GM13977 (cell line): ENCODE data around the gene GALNT17.

Experiments used
- DNase-seq: peaks from one replicate; pipeline ENCODE4 v3.0.0; 2012; ENCODE audit warnings: low spot score
- in situ Hi-C: fragments of 300-500 bp; cut with MboI; formaldehyde crosslinking; loops from one replicate; pipeline ENCODE4 v1.12.0; 2022; ENCODE audit warnings: low sequenced_read_pairs, low pct_unique_long_range_greater_than_20kb, mixed read lengths, inconsistent platforms; ENCODE audit not compliant: unreplicated experiment
- TF ChIP-seq, protein P1 (sequence below): IDR thresholded peaks from 2 replicates; pipeline ENCODE4 v1.5.1; 2012; ENCODE audit warnings: mild to moderate bottlenecking, control low read depth; ENCODE audit not compliant: insufficient read depth; ENCODE audit errors: extremely low read depth, missing control alignments

GALNT17 gene

DNA sequence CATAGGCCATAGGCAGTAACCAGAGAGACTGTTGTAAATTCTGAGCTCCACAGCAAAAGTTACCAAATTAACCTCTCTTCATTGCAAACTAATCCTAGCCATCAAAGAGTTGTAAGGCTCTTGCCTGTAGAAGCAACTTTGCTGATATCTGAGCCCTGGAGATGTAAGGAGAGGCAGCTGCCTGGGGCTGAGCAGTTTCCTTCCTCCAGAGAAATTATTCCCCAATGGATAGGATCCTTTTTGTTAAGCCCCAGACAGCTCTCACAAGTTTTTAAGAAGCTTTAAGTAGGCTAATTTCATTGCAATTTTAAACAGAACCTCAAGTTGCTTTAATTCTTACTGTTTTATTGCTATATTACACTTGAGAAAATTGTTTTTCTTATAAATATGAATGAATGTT lies 211.1 kb downstream of the GALNT17 start:
- DNase-seq = no peak
- in situ Hi-C loops = no loop called here
- TF ChIP-seq, protein P1, sequence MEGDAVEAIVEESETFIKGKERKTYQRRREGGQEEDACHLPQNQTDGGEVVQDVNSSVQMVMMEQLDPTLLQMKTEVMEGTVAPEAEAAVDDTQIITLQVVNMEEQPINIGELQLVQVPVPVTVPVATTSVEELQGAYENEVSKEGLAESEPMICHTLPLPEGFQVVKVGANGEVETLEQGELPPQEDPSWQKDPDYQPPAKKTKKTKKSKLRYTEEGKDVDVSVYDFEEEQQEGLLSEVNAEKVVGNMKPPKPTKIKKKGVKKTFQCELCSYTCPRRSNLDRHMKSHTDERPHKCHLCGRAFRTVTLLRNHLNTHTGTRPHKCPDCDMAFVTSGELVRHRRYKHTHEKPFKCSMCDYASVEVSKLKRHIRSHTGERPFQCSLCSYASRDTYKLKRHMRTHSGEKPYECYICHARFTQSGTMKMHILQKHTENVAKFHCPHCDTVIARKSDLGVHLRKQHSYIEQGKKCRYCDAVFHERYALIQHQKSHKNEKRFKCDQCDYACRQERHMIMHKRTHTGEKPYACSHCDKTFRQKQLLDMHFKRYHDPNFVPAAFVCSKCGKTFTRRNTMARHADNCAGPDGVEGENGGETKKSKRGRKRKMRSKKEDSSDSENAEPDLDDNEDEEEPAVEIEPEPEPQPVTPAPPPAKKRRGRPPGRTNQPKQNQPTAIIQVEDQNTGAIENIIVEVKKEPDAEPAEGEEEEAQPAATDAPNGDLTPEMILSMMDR = no peak

DNA sequence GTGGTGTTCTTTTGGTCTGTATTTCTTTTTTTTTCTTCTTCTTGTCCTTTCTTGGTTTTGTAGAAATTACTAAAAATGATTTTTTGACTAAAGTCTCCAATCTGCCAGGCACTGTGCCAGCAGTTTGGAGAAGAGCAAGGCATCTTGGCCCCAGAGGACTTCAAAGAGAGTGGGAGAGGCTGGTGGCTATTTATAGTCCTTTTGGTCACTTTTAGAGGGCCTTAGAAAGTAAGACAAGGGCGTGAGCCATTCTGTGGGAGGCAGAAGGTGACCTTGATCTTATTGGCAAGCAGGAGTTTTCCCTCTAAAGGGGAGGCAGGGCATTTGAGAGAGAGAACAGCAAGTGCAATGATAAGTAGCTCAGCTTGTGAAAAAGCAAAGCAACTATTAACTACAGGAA lies 211.9 kb downstream of the GALNT17 start:
- TF ChIP-seq, protein P1 = no peak
- no peak for DNase-seq
- in situ Hi-C loops = no loop called here

DNA sequence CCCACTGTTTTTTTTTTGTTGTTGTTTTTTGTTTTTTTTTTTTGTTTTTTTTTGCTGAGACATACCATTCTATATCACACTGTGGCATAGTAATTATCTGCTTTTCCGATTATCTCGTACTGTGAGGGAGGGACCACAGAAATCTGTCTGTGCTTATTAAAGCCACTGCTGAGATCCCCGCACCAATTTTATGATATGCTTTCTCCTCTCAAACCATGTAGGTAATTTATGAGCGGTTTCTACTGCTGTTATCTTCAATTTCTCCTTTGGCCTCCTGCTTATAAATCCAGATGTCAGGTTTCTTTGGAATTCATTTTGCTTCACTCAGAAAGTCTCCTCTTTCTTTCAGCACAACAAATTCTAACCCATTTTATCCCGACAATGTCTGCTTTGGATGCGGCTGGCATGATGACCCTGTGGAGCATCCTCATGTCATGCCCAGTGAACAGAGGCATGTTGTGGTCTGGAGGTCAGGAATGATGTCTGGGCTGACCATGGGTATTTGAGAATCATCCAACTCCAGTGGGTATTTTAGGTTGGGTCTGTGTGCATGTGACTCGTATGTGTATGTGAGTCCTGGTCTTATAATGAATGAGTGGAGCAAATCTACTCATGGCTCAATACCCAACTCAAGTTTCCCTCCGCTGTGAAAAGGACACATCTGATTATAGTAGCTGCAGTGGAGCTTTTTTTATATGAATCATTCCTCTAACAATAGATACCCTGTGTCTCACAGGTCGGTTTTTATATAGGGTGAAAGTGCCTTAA lies 213.4 kb downstream of the GALNT17 start:
- TF ChIP-seq, protein P1 = no peak
- in situ Hi-C loops = no loop called here

DNA sequence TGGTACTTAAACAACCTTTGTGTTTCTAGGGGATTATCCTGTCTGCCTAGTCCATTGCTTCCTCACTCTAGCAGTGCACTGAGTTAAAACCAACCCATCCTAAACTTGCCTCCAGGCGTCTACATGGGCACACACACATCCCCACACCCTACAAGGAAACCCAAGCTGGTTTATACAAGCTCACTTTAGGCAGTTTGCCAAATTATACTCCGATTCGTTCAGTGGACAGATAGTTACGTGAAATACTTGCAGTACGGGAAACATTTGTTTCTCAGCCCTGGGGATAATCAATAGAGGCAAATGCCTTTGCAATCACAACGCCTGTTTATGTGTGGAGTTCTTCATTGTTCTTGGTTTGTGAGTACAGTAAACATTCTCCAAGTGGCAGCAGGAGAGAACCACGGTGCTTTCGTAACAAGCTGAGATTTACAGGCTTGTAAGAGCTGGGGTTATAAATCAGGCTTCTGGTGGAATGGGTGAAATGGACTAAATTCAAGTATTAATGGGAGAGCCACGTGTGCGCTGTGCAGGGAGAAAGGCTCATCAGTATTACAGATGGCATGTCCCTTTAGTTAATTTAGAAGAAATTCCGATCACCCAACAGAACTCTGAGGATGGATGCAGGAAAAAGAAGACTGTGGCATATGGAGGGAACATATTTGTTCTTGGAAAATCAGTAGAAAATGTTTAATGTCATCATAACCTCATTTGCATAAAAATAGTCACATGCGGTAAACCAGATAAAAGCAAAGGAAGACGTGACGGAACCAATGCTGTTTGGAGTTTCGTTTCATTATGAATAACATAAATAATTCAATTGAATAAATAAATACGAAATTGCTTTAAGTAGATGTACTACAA lies 217.1 kb downstream of the GALNT17 start:
- in situ Hi-C loops = no loop called here
- TF ChIP-seq, protein P1 = no peak
- DNase-seq = no peak

More for the DNA sequence above, 213.4 kb downstream of the GALNT17 start:
- no peak for DNase-seq

DNA sequence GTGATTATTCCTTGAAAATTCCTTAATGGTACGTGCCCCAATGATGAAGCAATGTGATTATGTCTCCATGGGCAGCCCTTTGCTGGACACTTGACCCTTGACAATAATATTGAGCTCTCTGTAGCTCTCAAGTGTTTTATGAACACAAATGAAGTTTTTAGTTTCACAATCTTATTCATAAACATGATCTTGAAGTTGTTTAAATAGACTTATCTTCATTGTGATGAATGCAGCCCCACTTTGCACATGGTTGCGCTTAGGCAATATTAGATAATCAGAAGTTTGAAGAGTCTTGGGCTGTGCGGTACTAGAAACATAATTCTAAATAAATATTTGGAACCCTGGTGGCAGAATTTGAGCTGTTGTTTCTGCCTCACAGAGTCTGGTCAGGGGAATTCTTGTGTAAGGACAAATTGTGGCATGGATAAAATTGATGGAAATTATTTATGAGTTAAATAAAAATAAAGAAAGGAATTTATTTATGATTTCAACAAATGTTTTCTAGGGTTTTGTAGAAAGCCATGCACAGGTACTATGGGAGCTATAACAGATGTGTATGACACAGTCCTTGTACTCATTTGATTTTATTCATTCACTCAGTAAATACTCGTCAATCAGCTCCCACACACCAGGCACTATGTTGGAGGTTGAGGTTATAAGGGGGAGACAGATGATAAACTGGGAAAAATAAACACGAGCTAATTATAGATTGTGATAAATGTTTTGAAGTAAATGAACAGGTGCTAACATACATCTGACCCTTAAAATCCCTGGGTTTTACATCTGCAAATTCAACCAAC lies 217.9 kb downstream of the GALNT17 start:
- no peak for DNase-seq
- in situ Hi-C loops = no loop called here
- TF ChIP-seq, protein P1 = no peak

DNA sequence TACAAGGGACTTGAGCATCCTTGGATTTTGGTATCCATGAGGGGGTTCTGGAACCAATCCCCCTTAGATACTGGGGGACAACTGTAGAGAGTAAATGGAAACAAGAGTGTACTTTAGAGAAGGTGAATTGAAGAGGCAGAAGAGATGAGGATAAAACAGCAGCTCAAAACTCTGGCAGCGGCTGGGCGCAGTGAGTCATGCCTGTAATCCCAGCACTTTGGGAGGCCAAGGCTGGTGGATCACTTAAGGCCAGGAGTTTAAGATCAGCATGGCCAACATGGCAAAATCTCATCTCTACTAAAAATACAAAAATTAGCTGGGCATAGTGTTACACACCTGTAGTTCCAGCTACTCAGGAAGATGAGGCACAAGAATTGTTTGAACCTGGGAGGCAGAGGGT lies 218.7 kb downstream of the GALNT17 start:
- in situ Hi-C loops = no loop called here
- DNase-seq = no peak
- TF ChIP-seq, protein P1 = no peak
